Small intestine (tissue), 7 donors: ENCODE data around the gene FBN3. TPM values are rescaled to one million over a fixed set of nuclear protein-coding genes. Genes with fewer than 3 reads are reported as not detected.
"Not testable (repeated sequence)": the region's sequence is repeated elsewhere in the genome, so short reads cannot be mapped to it uniquely, and the experiment has no call there.

Source experiments
- DNase-seq, 2 donors: peaks; one replicate each; pipeline versions ENCODE4 v3.0.0 to v3.0.0-alpha.2; 2013
- FAIRE-seq: peaks from 2 replicates; lab custom pipeline; 2012; peaks lifted over from hg19 to GRCh38; lab: Jason Lieb, UNC
- H3K27ac ChIP-seq, 3 donors: one replicate each; pipeline ENCODE4 v1.5.1; 2013; ENCODE audit warnings: low read length in 2 of 3, mild to moderate bottlenecking in 2 of 3, control low read depth in 1 of 3, inconsistent platforms in 1 of 3, low read depth in 1 of 3, moderate library complexity in 1 of 3
- H3K27me3 ChIP-seq, 3 donors: one replicate each; pipeline ENCODE4 v1.6.1; 2013; ENCODE audit warnings: low read length in 3 of 3, inconsistent platforms in 1 of 3; ENCODE audit not compliant: control insufficient read depth in 3 of 3, insufficient read depth in 3 of 3
- H3K36me3 ChIP-seq, 3 donors: one replicate each; pipeline ENCODE4 v1.6.1; 2013; ENCODE audit warnings: low read length in 3 of 3, inconsistent platforms in 1 of 3, low read depth in 1 of 3, mild to moderate bottlenecking in 1 of 3, moderate library complexity in 1 of 3; ENCODE audit not compliant: control insufficient read depth in 3 of 3, insufficient read depth in 2 of 3
- H3K4me1 ChIP-seq, 3 donors: one replicate each; pipeline ENCODE4 v1.6.1; 2013; ENCODE audit warnings: low read length in 2 of 3, inconsistent platforms in 1 of 3, low read depth in 1 of 3, mild to moderate bottlenecking in 1 of 3, moderate library complexity in 1 of 3; ENCODE audit not compliant: control insufficient read depth in 3 of 3, insufficient read depth in 2 of 3
- H3K4me3 ChIP-seq, 3 donors: one replicate each; pipeline ENCODE4 v1.5.1; 2013; ENCODE audit warnings: low read length in 3 of 3, control low read depth in 1 of 3, inconsistent platforms in 1 of 3, low read depth in 1 of 3, mild to moderate bottlenecking in 1 of 3, moderate library complexity in 1 of 3
- H3K9me3 ChIP-seq, 2 donors: one replicate each; pipeline ENCODE4 v1.6.1; 2013; ENCODE audit warnings: low read depth in 1 of 2, low read length in 1 of 2; ENCODE audit not compliant: control insufficient read depth in 2 of 2, insufficient read depth in 1 of 2
- WGBS, 3 donors: extraction: QIAGEN DNeasy Blood & Tissue Kit; methylation state at CpG; one replicate each; pipeline ENCODE4 v1.1.7; 2013; 5-methylcytosine and 5-hydroxymethylcytosine counted together
- polyA plus RNA-seq, 4 donors: library from polyadenylated mRNA; stranded (reverse) in 3 of 4; unstranded in 1 of 4; fragments of 200-250 nt in 3 of 4; fragments of 120-200 nt in 1 of 4; gene quantifications; one replicate each; pipeline versions ENCODE4 v1.2.1 to v1.2.3, GENCODE V29; 2013
- donor health status: healthy with polysubstance abuse.
- donor health status: control.
- donor health status: control.
- donor health status: Bipolar disorder and iron deficiency.
- donor health status: healthy.

The FBN3 gene
- polyA plus RNA-seq, 4 donors = 0.04 to 2.5 TPM; not detected in 2

DNA sequence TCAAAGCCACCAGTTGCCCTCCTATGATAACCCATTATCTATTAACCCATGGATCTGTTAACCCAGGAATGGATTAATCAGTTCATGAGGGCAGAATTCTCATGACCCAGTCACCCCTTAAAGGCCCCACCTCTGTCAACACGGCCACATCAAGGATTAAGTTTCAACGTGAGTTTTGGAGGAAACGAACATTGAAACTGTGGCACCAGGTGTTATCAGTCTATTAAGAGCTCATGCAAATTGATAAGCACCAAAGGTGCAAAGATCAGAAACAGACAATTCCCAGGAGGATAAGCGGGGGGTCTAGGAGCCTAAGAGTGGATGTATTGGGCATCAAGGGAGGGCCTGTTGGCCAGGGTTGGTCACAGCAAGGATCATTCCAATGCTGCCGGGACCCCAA, 124.1 kb downstream of the FBN3 start:
- Histone ChIP-seq H3K27ac (peak overlapping the region in 1 of 3 donors; percentile 39), H3K4me1 (peaks cover 1 to 27% (median 4%) of the 10 kb centered on the region in 3 donors), H3K9me3 (peaks cover 0 to 4% of the 10 kb centered on the region in 2 donors), H3K4me3 (no peak overlapping the region), H3K27me3 (no peaks in the 10 kb centered on the region), H3K36me3 (peaks cover 0 to 4% (median 0%) of the 10 kb centered on the region in 3 donors)
- FAIRE-seq (no peak), DNase-seq (peak; percentile 84 to 90)
- 17 to 64% (median 29%) methylated on average over 5 of the region's 5 CpGs for whole genome bisulfite sequencing, 3 donors

DNA sequence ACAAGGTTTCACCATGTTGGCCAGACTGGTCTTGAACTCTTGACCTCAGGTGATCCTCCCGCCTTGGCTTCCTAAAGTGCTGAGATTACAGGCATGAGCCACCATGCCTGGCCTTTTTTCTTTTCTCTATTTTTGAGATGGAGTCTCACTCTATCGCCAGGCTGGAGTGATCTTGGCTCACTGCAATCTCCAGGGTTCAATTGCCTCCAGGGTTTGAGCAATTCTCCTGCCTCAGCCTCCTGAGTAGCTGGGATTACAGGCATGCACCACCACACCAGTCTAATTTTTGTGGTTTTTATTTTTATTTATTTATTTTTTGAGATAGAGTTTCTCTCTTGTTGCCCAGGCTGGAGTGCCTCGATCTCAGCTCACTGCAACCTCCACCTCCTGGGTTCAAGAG, 125.1 kb downstream of the FBN3 start:
- H3K27me3 ChIP-seq, FAIRE-seq, H3K4me3 ChIP-seq, DNase-seq, H3K36me3 ChIP-seq, H3K9me3 ChIP-seq, H3K27ac ChIP-seq: not testable (repeated sequence)
- WGBS, 3 donors = 83 to 94% (median 84%) methylated on average over 3 of the region's 3 CpGs
- peaks cover 0 to 20% (median 3%) of the 10 kb centered on the region in 3 donors for H3K4me1 ChIP-seq

DNA sequence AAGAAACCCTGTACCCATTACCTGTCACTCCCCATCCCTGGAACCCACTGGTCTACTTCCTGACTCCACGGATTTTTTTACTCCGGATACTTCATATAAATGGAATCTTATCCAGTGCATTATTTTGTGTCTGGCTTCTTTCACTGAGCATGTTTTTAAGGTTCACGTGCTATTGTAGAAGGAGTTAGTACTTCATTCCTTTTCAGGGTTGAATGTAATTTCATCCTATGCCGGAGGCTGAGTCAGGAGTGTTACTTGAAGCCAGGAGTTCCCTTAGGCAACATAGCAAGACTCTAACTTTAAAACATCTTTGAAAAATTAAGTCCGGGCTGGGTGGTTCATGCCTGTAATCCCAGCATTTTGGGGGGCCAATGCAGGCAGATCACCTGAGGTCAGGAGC, 126.0 kb downstream of the FBN3 start:
- H3K4me3 ChIP-seq = no peak overlapping the region
- H3K9me3 ChIP-seq = peaks cover 0 to 8% of the 10 kb centered on the region in 2 donors
- no peaks in the 10 kb centered on the region for H3K27me3 ChIP-seq
- no peak for DNase-seq
- H3K36me3 ChIP-seq = peaks cover 0 to 4% (median 0%) of the 10 kb centered on the region in 3 donors
- H3K27ac ChIP-seq = no peak overlapping the region
- FAIRE-seq = no peak
- H3K4me1 ChIP-seq = peaks cover 0 to 12% (median 0%) of the 10 kb centered on the region in 3 donors
- WGBS, 3 donors = 89 to 94% (median 93%) methylated on average over 5 of the region's 5 CpGs

DNA sequence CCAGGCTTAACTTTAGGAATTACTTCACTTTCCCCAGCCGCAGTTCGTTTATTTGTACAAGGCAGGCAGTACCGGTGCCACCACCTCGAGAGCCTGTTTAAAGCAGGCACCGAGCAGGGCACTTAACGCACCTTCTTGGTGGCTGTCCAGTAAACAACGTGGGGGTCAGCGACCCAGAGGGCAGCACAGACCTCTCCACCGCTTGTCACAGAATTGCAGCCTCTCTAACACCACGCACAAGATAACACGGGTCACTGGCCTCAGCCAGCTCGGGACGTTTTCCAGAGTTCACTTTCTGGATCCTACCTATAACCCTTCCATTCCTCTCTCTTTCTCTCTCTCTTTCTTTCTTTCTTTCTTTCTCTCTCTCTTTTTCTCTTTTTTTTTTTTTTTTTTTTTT, 127.1 kb downstream of the FBN3 start:
- DNase-seq = no peak
- Histone ChIP-seq H3K4me3 (no peak overlapping the region), H3K4me1 (peaks cover 0 to 7% (median 2%) of the 10 kb centered on the region in 3 donors), H3K27me3 (no peaks in the 10 kb centered on the region), H3K36me3 (peaks cover 0 to 6% (median 0%) of the 10 kb centered on the region in 3 donors), H3K27ac (no peak overlapping the region), H3K9me3 (peaks cover 0 to 8% of the 10 kb centered on the region in 2 donors)
- no peak for FAIRE-seq
- 81 to 88% (median 85%) methylated on average over 13 of the region's 13 CpGs for WGBS, 3 donors

DNA sequence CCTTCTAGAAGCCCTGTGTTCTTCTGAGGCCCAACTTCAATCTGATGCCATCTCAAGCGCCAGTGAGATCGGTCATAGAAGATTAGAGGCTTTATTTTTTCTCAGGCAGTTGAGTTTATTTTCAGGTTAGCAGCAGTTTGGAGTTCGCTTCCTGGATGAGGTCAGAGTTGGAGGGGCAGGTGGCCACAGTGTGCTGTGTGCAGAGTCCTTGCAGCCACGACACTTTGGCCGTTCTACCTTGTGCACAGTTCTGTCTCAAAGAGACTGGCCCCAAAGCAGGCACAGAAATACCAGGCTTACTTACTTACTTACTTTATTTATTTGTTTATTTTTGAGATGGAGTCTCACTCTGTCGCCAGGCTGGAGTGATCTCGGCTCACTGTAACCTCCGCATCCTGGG, 128.0 kb downstream of the FBN3 start:
- WGBS, 3 donors = 66 to 76% (median 74%) methylated on average over 8 of the region's 8 CpGs
- Histone ChIP-seq H3K9me3 (peaks cover 0 to 8% of the 10 kb centered on the region in 2 donors), H3K27ac (no peak overlapping the region), H3K4me1 (peaks cover 0 to 3% (median 2%) of the 10 kb centered on the region in 3 donors), H3K4me3 (no peak overlapping the region), H3K27me3 (no peaks in the 10 kb centered on the region), H3K36me3 (peaks cover 0 to 6% (median 0%) of the 10 kb centered on the region in 3 donors)
- no peak for DNase-seq
- FAIRE-seq = no peak

DNA sequence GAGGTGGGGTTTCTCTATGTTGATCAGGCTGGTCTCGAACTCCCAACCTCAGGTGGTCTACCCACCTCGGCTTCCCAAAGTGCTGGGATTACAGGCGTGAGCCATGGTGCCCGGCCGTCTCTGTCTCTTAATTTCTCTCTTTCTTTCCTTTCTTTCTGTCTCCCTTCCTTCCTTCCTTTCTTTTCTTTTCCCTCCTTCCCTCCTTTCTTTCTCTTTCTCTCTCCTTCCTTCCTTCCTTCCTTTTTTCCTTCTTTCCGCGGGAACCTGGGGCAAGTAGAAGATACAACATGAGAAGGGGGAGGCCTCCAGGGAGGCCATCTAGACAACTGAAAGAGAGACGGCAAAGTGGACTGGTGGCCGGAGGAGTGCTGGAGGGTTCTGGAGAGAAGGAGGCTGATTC, 128.7 kb downstream of the FBN3 start:
- H3K4me1 ChIP-seq = peaks cover 0 to 3% (median 2%) of the 10 kb centered on the region in 3 donors
- no peak overlapping the region for H3K4me3 ChIP-seq
- DNase-seq (no peak), FAIRE-seq (no peak)
- H3K27me3 ChIP-seq = no peaks in the 10 kb centered on the region
- peaks cover 0 to 8% of the 10 kb centered on the region in 2 donors for H3K9me3 ChIP-seq
- H3K36me3 ChIP-seq = peaks cover 0 to 6% (median 0%) of the 10 kb centered on the region in 3 donors
- no peak overlapping the region for H3K27ac ChIP-seq
- WGBS, 3 donors = 87 to 92% (median 88%) methylated on average over 9 of the region's 9 CpGs

DNA sequence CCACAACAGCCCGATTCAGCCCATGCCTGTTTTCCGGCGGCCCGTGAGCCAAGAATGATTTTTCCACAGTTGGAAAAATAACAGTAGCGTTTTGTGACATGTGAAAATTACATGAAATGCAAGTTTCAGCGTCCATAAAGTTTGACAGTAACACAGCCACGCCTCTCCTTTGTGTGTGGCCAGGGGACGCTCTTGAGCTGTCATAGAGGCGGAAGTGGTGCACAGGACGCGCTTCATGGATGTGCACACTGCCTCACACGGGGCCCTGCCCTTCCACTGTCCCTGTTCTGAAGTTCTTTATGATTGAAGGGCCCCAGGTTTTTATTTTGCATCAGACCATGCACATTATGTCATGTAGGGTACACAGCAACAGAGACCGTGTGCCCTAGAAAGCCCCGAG, 131.6 kb downstream of the FBN3 start:
- no peaks in the 10 kb centered on the region for H3K27me3 ChIP-seq
- FAIRE-seq (no peak), DNase-seq (peak; percentile 81 to 82)
- peaks cover 0 to 6% (median 0%) of the 10 kb centered on the region in 3 donors for H3K36me3 ChIP-seq
- peaks cover 0 to 2% (median 0%) of the 10 kb centered on the region in 3 donors for H3K4me1 ChIP-seq
- no peak overlapping the region for H3K27ac ChIP-seq
- H3K4me3 ChIP-seq = no peak overlapping the region
- peaks cover 0 to 8% of the 10 kb centered on the region in 2 donors for H3K9me3 ChIP-seq
- WGBS, 3 donors = 22 to 58% (median 45%) methylated on average over 14 of the region's 14 CpGs
